ENCODE measurements around the gene PDCD5.
A peak's percentile ranks its signal among the peaks of the same experiment; 100 is the strongest.

- no peak for TF ChIP-seq POLR2A (IDR thresholded peaks at IDR 0.05)
- TF ChIP-seq CTCF (IDR thresholded peaks at IDR 0.05), result peak in 5 of 7 experiments; percentile 9 to 55 (median 45)
- TF ChIP-seq POLR2AphosphoS5 (IDR thresholded peaks at IDR 0.05), result no peak
- TF ChIP-seq EP300 (IDR thresholded peaks at IDR 0.05), result no peak
Measured at GRCh38 chr19:32570081-32570785, 10.8 kb upstream of the PDCD5 start.
